Hepatocyte (in vitro differentiated cells): Measurements from ENCODE around the gene STK39.

Source experiments
- EZH2 ChIP-seq: fragments of 200-600 bp; sonication (generic); IDR thresholded peaks from 2 replicates; pipeline ENCODE4 v1.6.1; 2016; ENCODE audit warnings: antibody characterized with exemption, mild to moderate bottlenecking, borderline replicate concordance
- TF ChIP-seq, protein P1 (sequence below): fragments of 200-600 bp; sonication (generic); IDR thresholded peaks from 2 replicates; pipeline ENCODE4 v1.5.1; 2016; ENCODE audit warnings: antibody characterized with exemption, mild to moderate bottlenecking; ENCODE audit not compliant: poor library complexity

- TF ChIP-seq, protein P1, sequence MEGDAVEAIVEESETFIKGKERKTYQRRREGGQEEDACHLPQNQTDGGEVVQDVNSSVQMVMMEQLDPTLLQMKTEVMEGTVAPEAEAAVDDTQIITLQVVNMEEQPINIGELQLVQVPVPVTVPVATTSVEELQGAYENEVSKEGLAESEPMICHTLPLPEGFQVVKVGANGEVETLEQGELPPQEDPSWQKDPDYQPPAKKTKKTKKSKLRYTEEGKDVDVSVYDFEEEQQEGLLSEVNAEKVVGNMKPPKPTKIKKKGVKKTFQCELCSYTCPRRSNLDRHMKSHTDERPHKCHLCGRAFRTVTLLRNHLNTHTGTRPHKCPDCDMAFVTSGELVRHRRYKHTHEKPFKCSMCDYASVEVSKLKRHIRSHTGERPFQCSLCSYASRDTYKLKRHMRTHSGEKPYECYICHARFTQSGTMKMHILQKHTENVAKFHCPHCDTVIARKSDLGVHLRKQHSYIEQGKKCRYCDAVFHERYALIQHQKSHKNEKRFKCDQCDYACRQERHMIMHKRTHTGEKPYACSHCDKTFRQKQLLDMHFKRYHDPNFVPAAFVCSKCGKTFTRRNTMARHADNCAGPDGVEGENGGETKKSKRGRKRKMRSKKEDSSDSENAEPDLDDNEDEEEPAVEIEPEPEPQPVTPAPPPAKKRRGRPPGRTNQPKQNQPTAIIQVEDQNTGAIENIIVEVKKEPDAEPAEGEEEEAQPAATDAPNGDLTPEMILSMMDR, result no peak
- no peak for TF ChIP-seq EZH2
Measured at GRCh38 chr2:168032091-168032490, 215.3 kb downstream of the STK39 start.
